ENCODE data around the gene RAB28.

The RAB28 gene

GRCh38 chr4:13367691-13368090 lies 116.4 kb downstream of the RAB28 start:
- no peak for DNase-seq

GRCh38 chr4:13367244-13367643 lies 116.9 kb downstream of the RAB28 start:
- DNase-seq, result no peak

DNA sequence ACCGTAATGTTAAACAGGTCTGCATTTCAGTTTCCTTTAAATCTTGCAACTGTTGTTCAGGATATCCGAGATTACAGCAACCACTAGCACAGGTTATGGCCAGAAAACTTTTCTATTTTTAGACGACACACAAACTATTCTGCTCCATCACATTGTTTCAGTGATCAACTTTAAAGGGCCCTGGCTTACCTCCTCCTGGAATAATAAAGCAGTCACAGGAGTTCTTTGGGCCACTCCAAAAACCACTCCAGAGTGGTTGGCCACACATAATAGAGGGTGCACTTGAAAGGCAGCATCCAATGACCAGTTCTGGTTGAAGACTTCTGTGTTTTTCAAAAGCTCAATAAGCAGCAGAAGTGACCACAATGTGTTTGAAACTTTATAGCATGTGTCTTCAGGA lies 118.9 kb downstream of the RAB28 start:
- DNase-seq, result no peak

DNA sequence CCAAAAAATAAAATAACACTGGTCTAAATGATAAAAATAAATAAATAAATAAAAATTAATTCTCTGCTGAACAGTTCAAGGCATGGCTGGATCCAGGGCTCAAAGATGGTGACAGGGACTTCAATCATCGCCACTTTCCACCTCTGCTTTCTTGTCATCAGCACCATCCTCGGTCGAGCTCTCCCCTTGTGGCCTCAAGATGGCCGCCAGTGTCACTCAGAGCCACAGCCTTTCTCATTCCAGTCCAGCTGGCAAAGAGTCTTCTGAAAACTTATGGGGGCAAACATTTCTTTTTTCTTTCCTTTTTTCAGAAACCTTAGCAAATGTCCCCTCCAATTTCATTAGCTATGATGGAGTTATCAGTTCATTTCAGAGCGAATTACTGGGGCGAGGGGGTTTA lies 119.5 kb downstream of the RAB28 start:
- no peak for DNase-seq

DNA sequence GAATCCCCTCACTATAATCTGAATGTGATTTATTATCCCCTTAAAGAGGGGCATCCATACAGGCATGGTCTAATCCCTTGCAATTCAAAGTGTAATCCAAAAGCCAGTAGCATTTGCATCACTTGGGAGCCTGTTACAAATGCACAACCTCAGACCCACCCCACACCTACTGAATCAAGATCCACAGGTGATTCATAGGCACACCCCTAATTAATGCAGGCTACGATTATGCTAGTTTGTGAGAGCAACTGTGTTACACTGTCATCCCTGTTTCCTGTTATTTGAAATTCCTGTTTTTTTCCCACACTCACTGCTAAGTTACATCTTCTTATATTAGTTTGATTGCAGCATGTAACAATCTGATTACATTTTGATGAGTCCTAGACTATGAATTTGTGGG lies 120.0 kb downstream of the RAB28 start:
- no peak for DNase-seq

DNA sequence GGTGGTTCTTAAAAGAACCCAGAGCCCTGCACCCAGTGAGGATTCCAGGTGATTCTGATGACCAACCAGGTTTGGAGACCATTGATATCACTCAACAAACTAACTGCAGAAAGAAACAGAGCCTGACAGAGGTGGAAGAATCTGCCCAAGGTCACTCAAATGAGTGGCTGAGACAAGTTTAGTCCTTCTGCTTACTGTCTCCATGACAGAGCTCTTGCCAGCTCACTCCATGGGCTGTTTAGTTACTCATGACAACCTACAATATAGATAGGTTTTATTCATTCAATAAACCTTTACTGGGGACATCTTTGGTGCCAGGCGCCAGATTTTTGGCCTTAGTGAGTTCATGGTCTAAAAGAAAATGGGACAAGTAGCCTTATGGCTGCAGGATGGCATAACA lies 124.3 kb downstream of the RAB28 start:
- DNase-seq, result no peak

DNA sequence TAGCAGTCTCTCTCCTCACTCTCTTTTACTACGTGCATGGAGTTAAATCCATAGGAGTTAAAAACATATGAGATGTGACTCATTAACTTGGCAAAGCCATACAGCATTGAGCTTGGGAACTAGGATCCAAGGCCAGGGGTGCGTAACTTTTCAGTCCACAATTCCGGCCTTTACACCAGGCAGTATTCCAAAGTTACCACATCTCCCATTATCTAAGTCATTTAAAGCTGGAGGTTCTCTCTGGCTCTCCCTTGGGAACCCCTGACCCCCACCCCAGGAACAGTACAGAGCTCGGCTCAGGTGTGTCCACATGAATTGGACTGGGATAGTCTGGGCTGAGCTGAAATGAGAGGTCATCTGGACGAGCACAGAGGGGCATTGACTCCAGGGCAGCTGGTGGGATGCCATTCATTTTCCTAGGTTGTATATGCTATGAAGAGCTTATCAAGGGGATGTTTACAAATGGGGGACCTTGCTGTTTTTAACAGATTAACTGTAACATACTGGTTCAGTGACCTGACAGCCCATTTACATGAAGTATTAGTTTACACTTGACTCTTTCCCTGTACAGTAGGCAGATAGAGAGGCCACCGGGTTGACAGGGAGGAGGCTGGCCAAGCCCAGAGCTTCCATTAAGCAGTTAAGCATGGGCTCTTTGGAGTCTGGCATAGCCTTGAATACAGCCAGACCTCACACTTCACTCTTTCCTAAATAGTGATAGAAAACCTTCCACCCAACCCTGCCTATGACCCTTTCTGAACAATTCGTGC lies 128.8 kb downstream of the RAB28 start:
- no peak for DNase-seq

DNA sequence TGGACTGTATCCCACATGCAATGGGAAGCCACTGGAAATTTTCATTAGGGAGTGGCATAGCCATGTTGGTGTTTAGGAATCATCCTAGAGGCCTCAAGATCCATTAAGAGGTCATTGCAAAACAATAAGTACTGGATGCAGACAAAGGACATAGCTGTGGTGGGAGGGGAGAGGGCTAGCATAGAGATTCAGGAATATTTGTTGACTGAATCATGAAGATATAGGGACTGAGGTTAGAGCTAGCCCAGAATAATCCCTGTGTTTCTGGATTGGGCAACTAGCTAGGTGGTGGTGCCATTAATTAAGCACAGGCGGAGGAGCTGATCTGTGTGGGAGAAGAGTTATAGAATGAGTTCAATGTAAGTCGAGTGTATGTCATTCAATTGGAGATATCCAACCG lies 135.0 kb downstream of the RAB28 start:
- DNase-seq, result no peak

DNA sequence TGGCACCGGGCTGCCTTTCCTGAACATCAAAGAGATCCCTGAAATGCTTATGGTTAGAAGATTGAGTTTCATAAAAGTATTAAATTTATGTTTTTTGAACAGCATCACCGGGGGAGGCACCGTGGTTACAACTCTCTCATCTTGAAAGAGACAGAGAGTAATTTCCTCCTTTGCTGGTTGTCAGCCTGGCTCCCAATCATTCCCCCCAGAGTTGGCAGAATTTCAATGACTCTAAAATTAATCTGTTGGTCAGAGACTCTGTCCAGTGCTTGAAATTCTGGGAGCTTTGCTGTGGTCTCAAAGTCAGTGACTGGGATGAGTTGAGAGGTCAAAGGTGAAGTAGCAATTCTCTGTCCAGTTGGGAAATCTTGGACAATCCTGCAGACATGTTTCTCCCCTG lies 135.9 kb downstream of the RAB28 start:
- DNase-seq, result no peak

GRCh38 chr4:13347517-13348125 lies 136.5 kb downstream of the RAB28 start:
- no peak for DNase-seq

GRCh38 chr4:13344216-13344615 lies 139.9 kb downstream of the RAB28 start:
- DNase-seq, result no peak

DNA sequence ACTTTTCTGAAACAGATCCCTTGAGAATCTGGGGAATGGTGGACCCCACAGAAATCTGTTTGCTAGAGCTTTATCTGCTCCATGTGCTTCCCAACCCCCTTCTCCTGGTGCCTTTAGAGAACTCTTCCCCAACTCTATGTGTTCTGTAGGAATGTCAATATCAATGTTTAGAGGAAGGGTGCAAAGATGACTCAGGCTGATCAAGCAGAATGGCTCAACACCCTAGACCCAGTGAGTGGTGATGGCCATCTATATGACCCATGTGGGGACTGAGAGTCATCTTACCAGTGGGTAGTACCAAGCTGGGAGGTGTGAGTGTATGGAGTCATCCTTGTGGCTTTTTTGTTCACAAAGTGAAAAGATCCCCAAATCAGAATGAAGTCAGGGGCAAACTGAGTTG lies 143.5 kb downstream of the RAB28 start:
- no peak for DNase-seq

DNA sequence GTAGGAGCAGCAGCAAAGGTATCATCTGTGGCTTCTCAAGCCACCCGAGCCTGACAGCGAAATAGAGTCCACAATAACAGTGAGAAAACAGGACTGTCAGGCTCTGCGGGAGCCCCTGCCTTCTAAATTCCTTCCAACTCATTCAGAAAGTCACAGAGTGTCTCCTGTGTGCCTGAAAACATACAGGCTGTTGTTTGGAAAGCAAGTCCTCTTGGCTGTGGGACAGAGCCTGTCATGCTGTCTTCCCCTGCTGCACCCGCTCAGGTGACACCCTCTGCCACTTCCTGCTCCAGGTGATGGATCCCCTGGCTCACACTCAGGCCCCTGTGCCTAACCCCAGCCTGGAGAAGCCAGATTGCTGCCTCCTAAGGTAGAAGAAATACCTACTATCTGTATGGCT lies 152.3 kb downstream of the RAB28 start:
- no peak for DNase-seq

- no peak for DNase-seq
Observed at GRCh38 chr4:13329963-13330362, 154.2 kb downstream of the RAB28 start.

DNA sequence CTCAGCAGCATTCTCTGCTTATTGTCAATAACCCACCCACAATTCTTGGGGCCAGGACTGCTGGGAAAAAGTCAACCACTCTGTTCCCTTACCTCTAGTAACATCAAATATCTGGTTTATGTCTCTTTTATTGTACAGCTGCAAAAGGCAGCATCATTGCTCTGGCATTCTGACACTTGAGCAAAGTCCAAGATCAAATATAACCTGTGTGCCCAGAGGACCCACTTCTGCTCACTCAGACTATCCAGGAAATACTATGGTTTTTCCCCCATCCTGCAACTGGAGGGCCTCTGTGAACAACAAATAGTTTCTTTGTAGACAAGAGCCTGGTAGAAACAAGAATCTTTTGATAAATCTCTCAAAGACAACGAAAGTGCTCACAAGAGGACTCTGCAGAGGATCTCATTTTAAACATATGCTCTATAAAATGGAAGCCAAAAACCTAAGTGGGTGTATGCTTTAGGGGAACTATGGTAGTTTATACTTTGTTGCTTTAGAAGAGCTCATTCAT lies 154.7 kb downstream of the RAB28 start:
- no peak for DNase-seq

- no peak for DNase-seq
Observed at GRCh38 chr4:13328591-13328990, 155.5 kb downstream of the RAB28 start.

DNA sequence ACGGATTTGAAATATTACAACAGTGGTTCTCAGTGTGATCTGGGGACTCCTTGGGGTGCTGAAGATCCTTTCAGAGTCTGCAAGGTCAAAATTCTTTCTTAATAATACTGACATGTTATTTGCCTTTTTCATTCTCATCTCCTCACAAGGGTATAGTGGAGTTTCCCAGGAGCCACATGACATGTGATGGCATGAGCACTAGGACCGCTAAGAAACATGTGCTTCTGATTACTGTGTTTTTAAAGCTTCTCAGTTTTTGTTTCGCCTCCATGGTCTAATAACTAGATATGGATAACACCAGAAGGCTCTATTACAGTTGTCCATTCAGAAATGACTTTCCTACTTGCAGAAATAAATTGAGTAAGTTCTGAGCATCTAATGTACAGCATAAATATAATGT lies 156.1 kb downstream of the RAB28 start:
- DNase-seq, result no peak

DNA sequence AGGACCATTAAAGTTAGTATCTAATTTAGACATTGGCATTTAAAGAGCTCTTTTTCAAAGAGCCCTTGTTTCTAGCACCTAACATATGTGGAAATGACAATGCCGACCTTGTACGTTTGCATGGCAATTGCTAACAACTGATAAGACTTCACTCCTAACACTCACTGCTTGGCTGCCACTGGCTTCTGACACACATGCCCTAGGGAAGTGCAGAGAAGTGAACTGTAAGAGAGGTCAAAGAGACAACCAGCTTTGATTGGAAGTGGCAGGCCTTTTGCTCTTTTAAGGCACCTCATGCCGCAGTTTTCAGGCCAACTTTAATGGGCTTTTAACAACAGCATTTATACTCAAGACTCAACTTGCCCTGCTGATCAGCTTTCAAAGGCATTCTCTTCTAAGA lies 158.4 kb downstream of the RAB28 start:
- no peak for DNase-seq

GRCh38 chr4:13323921-13324320 lies 160.2 kb downstream of the RAB28 start:
- DNase-seq, result no peak

GRCh38 chr4:13322681-13323101 lies 161.4 kb downstream of the RAB28 start:
- no peak for DNase-seq
